Measurements from ENCODE around the gene SBNO2. TPM values are rescaled to one million over a fixed set of nuclear protein-coding genes. Genes with fewer than 3 reads are reported as not detected.

The SBNO2 gene
- total RNA-seq, 4 donors from 2014 or later, result 26.4 to 71.0 (median 57.8) TPM

DNA sequence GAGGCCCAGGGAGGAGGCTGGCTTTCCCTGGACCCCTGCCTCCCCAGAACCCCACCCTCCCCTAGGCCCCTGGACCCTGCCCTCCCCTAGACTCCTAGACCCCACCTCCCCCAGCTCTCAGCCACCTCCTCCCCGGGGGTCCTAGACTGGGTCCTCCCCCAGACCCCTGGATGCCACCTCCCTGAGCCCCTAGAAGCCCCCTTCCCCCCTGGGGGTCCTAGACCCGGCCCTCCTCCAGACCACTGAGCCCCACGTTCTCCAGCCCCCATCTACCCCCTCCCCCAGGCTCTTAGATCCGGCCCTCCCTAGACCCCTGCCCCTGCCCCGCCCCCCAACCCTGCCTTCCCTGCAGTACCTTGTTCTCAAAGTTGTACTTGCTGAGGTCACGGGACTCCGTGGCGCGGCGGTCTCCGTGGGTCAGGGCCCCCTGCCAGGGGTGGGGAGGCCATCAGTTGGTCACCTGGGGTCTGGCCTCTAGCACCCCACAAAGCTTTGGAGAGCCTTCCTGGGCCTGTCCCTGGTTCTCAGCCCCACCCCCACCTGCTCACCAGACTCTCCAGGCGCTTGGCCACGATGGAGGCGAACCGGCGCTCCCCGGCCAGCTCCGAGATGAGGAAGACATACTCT lies 62.3 kb downstream of the SBNO2 start:
- no peaks in the 10 kb centered on the region for H3K9me3 ChIP-seq
- peaks cover 0 to 87% (median 0%) of the 10 kb centered on the region in 3 donors for H3K36me3 ChIP-seq
- DNase-seq, result no peak
- TF ChIP-seq POLR2A (IDR thresholded peaks at IDR 0.05), result no peak
- TF ChIP-seq, protein P1, sequence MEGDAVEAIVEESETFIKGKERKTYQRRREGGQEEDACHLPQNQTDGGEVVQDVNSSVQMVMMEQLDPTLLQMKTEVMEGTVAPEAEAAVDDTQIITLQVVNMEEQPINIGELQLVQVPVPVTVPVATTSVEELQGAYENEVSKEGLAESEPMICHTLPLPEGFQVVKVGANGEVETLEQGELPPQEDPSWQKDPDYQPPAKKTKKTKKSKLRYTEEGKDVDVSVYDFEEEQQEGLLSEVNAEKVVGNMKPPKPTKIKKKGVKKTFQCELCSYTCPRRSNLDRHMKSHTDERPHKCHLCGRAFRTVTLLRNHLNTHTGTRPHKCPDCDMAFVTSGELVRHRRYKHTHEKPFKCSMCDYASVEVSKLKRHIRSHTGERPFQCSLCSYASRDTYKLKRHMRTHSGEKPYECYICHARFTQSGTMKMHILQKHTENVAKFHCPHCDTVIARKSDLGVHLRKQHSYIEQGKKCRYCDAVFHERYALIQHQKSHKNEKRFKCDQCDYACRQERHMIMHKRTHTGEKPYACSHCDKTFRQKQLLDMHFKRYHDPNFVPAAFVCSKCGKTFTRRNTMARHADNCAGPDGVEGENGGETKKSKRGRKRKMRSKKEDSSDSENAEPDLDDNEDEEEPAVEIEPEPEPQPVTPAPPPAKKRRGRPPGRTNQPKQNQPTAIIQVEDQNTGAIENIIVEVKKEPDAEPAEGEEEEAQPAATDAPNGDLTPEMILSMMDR (IDR thresholded peaks at IDR 0.05), result no peak
- H3K4me1 ChIP-seq, result peaks cover 0 to 32% (median 14%) of the 10 kb centered on the region in 4 donors
- H3K27me3 ChIP-seq, result no peaks in the 10 kb centered on the region
- no peak overlapping the region for H3K4me3 ChIP-seq
- H3K27ac ChIP-seq, result peak overlapping the region in 3 of 4 donors; percentile 36 to 71 (median 41)

DNA sequence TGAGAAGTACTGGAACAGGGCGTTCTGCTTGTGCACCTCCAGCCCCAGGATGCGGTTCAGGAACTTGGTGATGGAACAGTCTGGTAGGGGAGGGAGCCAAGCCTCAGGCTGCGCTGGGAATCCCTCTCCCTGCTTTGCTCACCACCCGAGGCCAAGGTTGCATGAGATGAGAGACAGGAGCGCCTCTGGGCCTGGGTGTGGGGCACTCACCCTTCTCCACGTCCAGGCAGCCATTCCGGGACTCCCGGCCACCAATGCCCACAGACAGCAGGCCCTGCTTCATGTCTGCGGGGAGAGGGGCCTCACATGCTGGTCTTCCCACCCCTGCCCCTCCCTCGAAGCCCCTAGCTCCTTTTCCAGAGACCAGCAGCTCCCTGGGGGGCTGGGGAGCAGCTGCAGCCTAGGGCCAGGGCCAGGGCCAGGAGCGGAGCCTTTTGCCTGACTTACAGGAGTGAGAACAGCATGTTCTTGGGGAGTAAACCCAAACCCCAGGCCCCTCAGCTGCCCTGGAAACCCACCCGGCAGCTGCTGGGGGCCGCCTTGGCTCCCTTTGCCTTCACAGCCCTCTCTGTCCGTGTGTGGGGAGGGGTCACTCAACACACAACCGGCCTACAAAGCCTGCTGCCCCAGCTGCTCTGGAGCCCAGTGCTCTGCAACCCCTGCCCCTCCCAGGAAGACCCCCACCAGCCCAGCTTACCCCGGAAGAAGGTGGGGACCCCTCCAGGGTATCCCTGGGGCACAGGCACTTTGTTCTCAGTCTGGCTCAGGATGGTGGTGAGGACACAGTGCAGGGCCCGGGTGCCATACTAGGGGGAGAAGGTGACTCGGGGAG lies 63.0 kb downstream of the SBNO2 start:
- H3K4me1 ChIP-seq, result peaks cover 0 to 39% (median 15%) of the 10 kb centered on the region in 4 donors
- no peaks in the 10 kb centered on the region for H3K9me3 ChIP-seq
- DNase-seq, result no peak
- H3K27ac ChIP-seq, result no peak overlapping the region
- H3K27me3 ChIP-seq, result no peaks in the 10 kb centered on the region
- H3K36me3 ChIP-seq, result peaks cover 0 to 87% (median 0%) of the 10 kb centered on the region in 3 donors
- no peak for TF ChIP-seq POLR2A (IDR thresholded peaks at IDR 0.05)
- TF ChIP-seq, protein P1 (IDR thresholded peaks at IDR 0.05), result no peak
- no peak overlapping the region for H3K4me3 ChIP-seq

DNA sequence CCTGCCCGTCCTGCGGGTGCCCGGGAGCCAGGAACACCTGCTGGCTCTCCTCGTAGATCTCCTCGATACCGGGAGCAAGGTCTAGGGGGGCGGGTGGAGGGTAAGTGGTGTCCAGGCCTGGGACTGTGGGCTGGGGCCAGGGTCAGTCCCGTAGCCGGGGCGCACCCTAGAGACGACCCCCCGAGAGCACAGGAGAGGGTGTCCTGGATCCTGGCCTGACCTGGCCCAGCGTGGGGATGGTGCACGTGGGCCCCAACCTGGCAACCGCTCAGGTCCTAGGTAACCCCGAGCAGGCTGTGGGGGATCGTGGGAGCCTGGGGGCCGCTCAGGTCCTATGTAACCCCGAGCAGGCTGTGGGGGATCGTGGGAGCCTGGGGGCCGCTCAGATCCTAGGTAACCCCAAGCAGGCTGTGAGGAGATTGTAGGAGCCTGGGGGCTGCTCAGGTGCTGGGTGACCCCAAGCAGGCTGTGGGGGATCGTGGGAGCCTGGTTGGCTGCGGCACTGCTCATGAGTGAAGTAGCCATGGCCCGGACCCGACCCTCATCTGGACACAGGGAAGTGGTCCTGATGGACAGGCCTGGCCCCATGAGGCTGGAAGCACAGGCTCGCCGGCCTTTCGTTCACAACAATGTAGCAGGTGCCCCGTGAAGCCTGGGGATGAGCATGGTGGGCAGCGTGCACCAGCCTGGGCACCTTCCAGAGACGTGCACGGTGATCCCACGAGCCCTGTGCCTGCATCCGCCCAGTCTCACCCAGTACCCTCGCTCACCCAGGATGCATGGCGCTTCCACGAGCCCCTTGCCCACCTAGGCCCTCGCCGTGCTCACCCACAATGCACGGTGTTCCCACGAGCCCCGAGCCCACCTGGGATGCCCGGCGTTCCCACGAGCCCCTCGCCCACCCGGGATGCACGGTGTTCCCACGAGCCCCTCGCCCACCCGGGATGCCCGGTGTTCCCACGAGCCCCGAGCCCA lies 64.1 kb downstream of the SBNO2 start:
- Histone ChIP-seq H3K4me1 (peaks cover 0 to 50% (median 20%) of the 10 kb centered on the region in 4 donors), H3K36me3 (peaks cover 0 to 86% (median 0%) of the 10 kb centered on the region in 3 donors), H3K27ac (no peak overlapping the region), H3K4me3 (no peak overlapping the region), H3K9me3 (no peaks in the 10 kb centered on the region), H3K27me3 (no peaks in the 10 kb centered on the region)
- TF ChIP-seq, protein P1 (IDR thresholded peaks at IDR 0.05), result no peak
- TF ChIP-seq POLR2A (IDR thresholded peaks at IDR 0.05), result no peak
- no peak for DNase-seq

DNA sequence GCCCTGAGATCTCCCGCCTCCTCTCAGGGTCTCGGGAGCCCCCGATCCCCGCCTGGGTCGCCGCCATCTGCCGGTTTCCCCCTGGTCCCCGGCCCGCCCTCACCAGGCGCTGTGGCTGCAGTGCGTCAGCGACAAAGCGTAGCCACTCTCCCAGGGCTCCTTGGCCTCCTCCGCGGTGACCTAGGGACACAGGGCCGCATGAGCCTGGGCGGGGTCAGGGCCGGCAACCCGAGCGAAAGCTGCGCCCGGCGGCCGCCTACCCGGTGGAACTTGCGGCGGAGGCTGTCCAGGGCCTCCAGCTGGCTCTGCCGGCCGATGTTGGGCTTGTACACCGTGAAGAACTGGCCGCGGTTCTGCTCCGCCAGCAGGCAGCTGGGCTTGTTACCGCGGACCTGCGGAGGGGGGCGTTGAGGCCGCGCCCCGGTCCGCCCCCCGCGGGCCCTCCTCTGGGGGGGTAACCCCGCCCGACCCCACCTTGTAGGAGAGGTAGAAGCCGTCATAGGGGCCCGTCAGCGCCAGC lies 65.0 kb downstream of the SBNO2 start:
- H3K27me3 ChIP-seq, result no peaks in the 10 kb centered on the region
- H3K9me3 ChIP-seq, result no peaks in the 10 kb centered on the region
- no peak overlapping the region for H3K4me3 ChIP-seq
- TF ChIP-seq, protein P1 (IDR thresholded peaks at IDR 0.05), result no peak
- no peak for TF ChIP-seq POLR2A (IDR thresholded peaks at IDR 0.05)
- H3K36me3 ChIP-seq, result peaks cover 0 to 77% (median 0%) of the 10 kb centered on the region in 3 donors
- DNase-seq, result no peak
- no peak overlapping the region for H3K27ac ChIP-seq
- H3K4me1 ChIP-seq, result peaks cover 0 to 47% (median 21%) of the 10 kb centered on the region in 4 donors

Data from Peyer's patch (tissue), 4 donors.